ENCODE results near the gene MUC3A. TPM values are rescaled to one million over a fixed set of nuclear protein-coding genes. Genes with fewer than 3 reads are reported as not detected.
"Not testable (repeated sequence)": the region's sequence is repeated elsewhere in the genome, so short reads cannot be mapped to it uniquely, and the experiment has no call there.

The MUC3A gene
- total RNA-seq, 1 donor from 2014 or later = 1.7 TPM

DNA sequence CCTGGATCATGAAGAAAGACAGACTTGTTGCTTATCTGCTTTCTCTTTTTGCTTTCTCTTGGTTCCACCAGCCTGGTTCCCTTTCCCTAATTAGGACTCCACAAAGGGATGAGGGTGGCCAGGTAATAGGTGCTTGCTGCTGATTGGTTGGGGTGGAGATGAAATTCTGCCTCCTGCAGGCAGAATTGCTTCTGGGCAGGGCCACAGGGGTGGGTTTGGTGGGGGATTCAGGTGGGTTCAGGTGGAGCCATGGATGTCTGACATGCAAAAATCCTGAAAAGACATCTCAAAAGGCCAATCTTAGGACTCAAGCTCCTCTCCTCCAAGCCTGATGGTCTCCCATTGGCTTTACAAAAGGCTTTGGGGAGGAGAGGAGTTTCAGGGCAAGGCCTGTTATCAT is 28.3 kb upstream of the MUC3A start:
- TF ChIP-seq, protein P1, sequence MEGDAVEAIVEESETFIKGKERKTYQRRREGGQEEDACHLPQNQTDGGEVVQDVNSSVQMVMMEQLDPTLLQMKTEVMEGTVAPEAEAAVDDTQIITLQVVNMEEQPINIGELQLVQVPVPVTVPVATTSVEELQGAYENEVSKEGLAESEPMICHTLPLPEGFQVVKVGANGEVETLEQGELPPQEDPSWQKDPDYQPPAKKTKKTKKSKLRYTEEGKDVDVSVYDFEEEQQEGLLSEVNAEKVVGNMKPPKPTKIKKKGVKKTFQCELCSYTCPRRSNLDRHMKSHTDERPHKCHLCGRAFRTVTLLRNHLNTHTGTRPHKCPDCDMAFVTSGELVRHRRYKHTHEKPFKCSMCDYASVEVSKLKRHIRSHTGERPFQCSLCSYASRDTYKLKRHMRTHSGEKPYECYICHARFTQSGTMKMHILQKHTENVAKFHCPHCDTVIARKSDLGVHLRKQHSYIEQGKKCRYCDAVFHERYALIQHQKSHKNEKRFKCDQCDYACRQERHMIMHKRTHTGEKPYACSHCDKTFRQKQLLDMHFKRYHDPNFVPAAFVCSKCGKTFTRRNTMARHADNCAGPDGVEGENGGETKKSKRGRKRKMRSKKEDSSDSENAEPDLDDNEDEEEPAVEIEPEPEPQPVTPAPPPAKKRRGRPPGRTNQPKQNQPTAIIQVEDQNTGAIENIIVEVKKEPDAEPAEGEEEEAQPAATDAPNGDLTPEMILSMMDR (IDR thresholded peaks at IDR 0.05) = no peak
- Histone ChIP-seq H3K4me3 (no peak overlapping the region), H3K4me1 (no peaks in the 10 kb centered on the region), H3K36me3 (no peaks in the 10 kb centered on the region), H3K27ac (no peak overlapping the region), H3K27me3 (ENCODE audit: low read depth) (no peaks in the 10 kb centered on the region), H3K9me3 (no peaks in the 10 kb centered on the region)
- DNase-seq (no peak), ATAC-seq (no peak)
- intact Hi-C loops (cut with DNase I) = no loop called here

- intact Hi-C loops (cut with DNase I); ATAC-seq; H3K36me3 ChIP-seq; DNase-seq; H3K27me3 ChIP-seq (ENCODE audit: low read depth); H3K9me3 ChIP-seq; H3K27ac ChIP-seq; H3K4me1 ChIP-seq: not testable (repeated sequence)
- peak overlapping the region; percentile 14 for H3K4me3 ChIP-seq
Observed at GRCh38 chr7:100923616-100924015, 25.7 kb upstream of the MUC3A start.

- no peak overlapping the region for H3K4me3 ChIP-seq
- ATAC-seq (peak in 1 of 2 donors; percentile 16), DNase-seq (no peak)
- intact Hi-C loops (cut with DNase I) = no loop called here
- TF ChIP-seq, protein P1 (IDR thresholded peaks at IDR 0.05) = no peak
- H3K9me3 ChIP-seq = no peaks in the 10 kb centered on the region
- H3K4me1 ChIP-seq = no peaks in the 10 kb centered on the region
- H3K27ac ChIP-seq = peak overlapping the region; percentile 19
- no peaks in the 10 kb centered on the region for H3K36me3 ChIP-seq
- no peaks in the 10 kb centered on the region for H3K27me3 ChIP-seq (ENCODE audit: low read depth)
Observed at GRCh38 chr7:100929808-100930174, 19.5 kb upstream of the MUC3A start.

DNA sequence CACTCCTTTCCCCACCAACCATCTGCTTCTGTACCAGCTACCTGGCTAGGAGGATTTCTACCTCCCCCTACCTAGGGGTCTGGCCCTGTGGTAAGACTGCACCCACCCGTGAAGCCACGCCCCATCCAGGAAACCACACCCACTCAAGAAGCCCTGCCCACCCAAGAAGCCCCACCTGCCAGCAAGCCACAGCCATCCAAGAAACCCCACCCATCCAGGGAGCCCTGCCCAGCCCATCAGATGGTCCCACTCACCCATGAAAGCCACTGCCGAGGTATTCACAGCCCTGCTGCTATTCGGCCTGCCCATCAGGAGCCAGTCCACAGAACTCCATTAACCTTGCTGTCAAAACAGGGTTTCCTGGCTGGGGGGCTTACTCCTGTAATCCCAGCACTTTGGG is 15.6 kb upstream of the MUC3A start:
- Histone ChIP-seq H3K27me3 (ENCODE audit: low read depth) (no peaks in the 10 kb centered on the region), H3K36me3 (no peaks in the 10 kb centered on the region), H3K4me1 (no peaks in the 10 kb centered on the region), H3K9me3 (no peaks in the 10 kb centered on the region), H3K27ac (no peak overlapping the region), H3K4me3 (no peak overlapping the region)
- intact Hi-C loops (cut with DNase I) = no loop called here
- TF ChIP-seq, protein P1 (IDR thresholded peaks at IDR 0.05) = no peak
- no peak for ATAC-seq
- DNase-seq = no peak

DNA sequence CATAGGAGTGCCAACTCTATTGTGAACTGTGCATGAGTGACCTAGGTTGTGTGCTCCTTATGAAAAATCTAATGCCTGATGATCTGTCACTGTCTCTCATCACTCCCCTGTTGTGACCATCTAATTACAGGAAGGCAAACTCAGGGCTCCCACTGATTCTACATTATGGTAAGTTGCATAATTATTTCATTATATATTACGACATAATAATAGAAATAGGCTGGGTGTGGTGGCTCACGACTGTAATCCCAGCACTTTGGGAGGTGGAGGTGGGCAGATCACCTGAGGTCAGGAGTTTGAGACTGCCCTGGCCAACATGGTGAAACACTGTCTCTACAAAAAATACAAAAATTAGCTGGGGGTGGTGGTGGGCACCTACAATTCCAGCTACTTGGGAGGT is 14.0 kb upstream of the MUC3A start:
- ATAC-seq = not testable (repeated sequence)

GRCh38 chr7:100936167-100936566 is 13.2 kb upstream of the MUC3A start:
- H3K27ac ChIP-seq; intact Hi-C loops (cut with DNase I); DNase-seq; H3K27me3 ChIP-seq (ENCODE audit: low read depth); H3K4me3 ChIP-seq; H3K9me3 ChIP-seq; H3K36me3 ChIP-seq; H3K4me1 ChIP-seq; ATAC-seq: not testable (repeated sequence)

More for the DNA sequence above, 14.0 kb upstream of the MUC3A start:
- H3K4me1 ChIP-seq; DNase-seq; H3K4me3 ChIP-seq; H3K27ac ChIP-seq; intact Hi-C loops (cut with DNase I); H3K9me3 ChIP-seq; H3K36me3 ChIP-seq; H3K27me3 ChIP-seq (ENCODE audit: low read depth): not testable (repeated sequence)

- Histone ChIP-seq H3K36me3 (no peaks in the 10 kb centered on the region), H3K9me3 (peaks cover 6% of the 10 kb centered on the region), H3K27me3 (ENCODE audit: low read depth) (peaks cover 6% of the 10 kb centered on the region), H3K4me3 (no peak overlapping the region), H3K4me1 (no peaks in the 10 kb centered on the region), H3K27ac (no peak overlapping the region)
- ATAC-seq (peak in 1 of 2 donors; percentile 37), DNase-seq (no peak)
- intact Hi-C loops (cut with DNase I) = no loop called here
- TF ChIP-seq, protein P1 (IDR thresholded peaks at IDR 0.05) = no peak
Observed at GRCh38 chr7:100942045-100942774, 7.1 kb upstream of the MUC3A start.
